NCI-H146 (cell line): ENCODE results near the gene CYP4F3.
"Not testable (repeated sequence)": the region's sequence is repeated elsewhere in the genome, so short reads cannot be mapped to it uniquely, and the experiment has no call there.

Experiments used
- DNase-seq: peaks from one replicate; lab custom pipeline; 2025; lab: John Stamatoyannopoulos, UW

The CYP4F3 gene

DNA sequence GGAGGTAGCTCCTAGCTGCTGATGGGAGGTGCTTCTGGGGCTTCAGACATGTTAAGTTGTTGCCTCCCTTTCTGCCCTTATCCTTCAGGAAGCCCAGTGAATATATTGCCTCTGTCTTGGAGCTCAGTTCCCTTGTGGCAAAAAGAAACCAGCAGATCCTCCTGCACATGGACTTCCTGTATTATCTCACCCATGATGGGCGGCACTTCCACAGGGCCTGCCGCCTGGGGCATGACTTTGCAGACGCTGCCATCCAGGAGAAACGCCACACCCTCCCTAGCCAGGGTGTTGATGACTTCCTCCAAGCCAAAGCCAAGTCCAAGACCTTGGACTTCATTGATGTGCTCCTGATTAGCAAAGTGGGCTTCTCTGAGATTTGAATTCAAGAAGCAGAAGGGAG is 26.2 kb downstream of the CYP4F3 start:
- no peak for DNase-seq

DNA sequence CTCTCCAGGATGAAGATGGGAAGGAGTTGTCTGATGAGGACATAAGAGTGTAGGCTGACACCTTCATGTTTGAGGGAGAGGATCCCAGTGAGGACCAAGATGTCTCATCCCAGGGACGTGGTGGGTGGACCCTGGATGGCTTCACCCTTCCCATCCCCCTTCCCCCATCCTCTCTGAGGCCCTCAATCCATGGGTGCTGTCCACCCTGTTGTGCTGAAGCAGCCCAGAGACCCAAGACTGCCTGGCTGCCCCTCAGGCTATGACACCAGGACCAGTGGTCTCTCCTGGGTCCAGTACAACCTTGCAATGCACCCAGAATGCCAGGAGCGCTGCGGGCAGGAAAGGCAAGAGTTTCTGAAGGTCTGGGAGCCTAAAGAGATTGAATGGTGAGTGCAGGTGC is 28.7 kb downstream of the CYP4F3 start:
- no peak for DNase-seq

DNA sequence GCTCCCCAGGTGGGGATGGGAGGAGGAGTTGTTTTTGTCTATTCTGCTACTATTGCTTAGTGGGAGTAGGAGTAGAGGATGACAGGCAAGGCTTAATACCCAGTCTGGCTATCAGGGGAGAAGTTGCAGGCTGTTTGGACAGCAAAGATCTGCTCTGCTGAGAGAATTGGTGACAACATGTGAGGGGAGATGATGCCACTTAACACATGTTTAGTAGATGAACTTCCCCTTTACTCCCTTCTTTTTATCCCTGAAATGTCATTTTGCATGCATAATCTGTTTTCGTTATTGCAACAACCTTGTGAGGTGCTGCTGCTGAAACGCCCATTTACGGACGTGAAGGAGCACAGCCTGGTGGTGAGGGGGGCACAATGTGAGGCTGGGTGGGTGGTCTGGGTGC is 29.2 kb downstream of the CYP4F3 start:
- no peak for DNase-seq

DNA sequence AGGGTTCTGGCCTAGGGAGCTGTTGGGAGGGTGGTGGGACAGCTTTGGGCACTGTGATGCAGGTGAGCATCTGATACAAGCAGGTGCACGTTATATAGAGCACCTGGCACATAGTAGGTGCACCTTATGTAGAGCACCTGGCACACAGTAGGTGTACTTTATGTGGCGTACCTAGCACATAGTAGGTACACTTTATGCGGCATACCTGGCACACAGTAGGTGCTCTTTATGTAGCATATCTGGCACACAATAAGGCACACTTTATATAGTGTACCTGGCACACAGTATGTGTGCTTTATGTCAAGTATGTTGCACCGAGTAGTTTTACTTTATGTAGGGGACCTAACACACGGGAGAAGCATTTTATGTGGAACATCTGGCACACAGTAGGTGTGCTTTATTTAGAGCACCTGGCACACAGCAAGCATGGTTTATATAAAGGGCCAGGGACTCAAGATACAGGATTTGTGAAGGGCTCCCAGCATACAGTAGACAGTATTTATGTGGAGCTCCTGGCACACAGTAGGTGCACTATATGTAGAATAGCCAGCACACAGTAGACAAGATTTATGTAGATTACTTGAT is 30.6 kb downstream of the CYP4F3 start:
- no peak for DNase-seq

DNA sequence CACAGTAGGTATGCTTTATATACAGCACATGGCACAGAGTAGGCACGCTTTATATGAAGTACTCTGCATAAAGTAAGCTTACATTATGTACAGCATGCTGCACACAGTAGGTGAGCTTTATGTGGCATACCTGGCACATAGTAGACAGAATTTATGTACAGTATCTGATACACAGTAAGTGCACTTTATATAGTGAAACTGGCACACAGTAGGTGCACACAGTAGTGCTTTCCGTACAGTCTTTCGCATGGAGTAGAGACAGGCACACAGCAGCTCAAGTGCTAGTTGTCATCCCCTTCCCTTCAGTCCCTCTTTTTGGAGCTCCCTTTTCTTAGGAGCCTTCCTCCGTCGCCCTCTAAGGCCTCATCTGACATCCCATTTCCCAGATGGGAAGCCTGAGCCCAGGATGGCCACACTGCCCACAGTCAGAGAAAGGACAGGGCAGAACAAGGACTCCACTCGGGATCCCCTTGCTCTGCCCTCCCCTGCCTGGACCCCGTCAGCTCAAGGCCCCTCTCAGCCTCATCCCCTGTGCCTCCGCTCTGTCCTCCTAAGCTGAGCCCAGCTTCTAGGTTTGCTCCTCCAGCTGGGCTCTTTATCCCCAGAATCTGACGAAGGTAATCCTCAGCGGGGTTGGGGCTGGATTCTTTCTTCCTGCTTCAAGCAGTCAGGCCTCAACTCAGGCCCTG is 31.3 kb downstream of the CYP4F3 start:
- DNase-seq: no peak

DNA sequence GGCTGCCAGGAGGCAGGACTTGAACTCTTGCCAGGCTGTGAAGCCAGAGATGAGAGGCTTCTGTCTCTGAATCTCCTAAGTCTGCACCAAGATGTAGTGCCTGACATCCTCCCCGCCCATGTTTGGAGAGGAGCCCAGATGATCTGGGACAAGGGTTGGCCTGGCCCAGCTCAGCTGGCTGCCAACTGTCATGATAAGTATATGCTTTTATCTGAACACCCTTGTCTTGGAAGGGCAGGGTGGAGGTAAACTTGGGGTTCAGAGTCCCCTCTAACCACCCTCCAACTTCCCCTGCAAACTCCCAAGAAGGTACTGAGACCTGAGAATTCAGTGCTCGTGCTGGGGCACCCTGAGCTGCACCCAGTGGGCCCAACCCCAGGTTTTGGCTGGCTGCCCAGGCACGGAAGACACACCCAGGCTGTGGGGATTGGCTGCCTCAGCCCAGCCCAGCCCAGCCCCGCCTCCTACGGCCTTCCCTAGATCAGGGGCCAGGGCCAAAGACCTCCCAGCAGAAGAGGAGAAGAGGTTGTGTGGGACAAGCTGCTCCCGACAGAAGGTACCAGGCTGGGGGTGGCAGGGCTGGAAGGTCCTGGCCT is 32.0 kb downstream of the CYP4F3 start, which contains the start of gene CYP4F12:
Gene CYP4F12, plus strand, starts transcription at position 508 of the 596 bp plus-strand sequence. CDS start 443 bp downstream, outside the sequence.
- no peak for DNase-seq

DNA sequence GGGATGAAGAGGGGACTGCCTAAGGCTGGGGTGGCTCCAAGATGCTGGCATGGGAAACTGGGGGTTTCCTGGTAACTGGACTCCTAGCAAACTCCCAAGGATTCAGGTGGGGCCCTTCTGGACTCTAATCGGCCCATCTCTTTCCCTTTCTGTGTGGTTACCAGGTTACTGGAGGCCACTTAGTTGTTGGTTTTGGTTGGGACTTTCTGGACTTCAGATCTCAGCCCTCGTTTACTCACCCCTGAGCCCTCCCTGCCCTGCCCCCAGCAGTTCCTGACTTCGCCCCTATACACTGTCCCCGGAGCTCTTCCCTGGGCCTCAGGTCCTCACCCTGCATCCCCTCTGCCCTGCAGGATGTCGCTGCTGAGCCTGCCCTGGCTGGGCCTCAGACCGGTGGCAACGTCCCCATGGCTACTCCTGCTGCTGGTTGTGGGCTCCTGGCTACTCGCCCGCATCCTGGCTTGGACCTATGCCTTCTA is 32.5 kb downstream of the CYP4F3 start:
- DNase-seq: no peak

DNA sequence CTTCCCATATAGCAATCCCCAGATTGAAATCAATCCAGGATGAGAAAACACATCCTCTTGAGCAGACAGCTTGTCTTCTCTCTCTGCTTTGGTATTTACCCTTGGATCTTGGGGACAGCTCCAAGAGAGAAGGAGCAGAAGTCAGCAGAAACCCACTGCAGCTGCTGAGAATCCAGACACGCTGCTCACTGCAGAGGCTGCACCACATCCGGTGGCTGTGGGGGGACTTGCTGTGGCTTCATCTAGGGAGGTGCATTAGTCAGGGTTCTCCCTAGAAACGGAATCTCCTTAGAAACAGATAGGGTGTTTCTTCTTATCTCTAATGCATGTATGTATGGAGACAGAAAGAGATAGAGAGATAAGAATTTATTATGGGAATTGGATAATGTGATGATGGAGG is 34.9 kb downstream of the CYP4F3 start:
- no peak for DNase-seq

DNA sequence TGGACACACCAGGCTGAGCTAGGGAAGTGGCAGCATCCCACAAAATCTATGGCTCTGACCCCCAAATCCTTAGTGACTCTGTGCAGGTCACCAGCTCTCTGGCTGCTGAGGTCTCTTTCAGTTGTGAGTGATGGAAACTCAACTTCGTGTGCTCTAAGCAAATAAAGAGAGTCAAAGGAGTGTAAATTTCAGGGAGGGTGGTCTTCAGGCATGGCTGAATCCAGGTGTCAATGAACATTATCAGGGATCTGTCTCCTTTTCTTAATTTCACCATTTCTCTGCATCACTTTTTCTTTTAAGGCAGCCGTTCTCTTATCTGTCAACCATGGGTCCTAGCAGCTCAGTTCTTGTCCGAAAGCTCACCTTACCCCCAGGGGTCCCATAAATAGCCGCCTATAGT is 38.4 kb downstream of the CYP4F3 start:
- no peak for DNase-seq

DNA sequence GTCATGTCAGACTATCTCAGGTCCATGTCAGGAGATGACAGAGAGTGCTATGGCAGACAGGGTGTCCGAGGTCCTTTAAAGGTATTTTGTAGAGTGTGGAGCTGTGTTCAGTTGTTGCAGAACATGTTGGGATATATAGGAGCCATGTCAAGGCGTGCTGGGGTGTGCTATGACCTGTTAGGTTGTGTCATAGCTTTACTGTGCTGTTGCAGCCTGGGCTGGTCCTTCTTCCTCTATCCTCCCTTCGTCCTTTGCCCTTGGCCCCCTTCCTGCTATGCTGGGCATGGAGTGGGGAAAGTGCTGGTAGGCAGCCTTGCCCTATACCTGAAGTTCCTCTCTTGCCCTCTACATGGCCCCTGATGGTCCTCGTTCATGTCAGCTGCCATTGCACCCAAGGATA is 39.2 kb downstream of the CYP4F3 start:
- not testable (repeated sequence) for DNase-seq

DNA sequence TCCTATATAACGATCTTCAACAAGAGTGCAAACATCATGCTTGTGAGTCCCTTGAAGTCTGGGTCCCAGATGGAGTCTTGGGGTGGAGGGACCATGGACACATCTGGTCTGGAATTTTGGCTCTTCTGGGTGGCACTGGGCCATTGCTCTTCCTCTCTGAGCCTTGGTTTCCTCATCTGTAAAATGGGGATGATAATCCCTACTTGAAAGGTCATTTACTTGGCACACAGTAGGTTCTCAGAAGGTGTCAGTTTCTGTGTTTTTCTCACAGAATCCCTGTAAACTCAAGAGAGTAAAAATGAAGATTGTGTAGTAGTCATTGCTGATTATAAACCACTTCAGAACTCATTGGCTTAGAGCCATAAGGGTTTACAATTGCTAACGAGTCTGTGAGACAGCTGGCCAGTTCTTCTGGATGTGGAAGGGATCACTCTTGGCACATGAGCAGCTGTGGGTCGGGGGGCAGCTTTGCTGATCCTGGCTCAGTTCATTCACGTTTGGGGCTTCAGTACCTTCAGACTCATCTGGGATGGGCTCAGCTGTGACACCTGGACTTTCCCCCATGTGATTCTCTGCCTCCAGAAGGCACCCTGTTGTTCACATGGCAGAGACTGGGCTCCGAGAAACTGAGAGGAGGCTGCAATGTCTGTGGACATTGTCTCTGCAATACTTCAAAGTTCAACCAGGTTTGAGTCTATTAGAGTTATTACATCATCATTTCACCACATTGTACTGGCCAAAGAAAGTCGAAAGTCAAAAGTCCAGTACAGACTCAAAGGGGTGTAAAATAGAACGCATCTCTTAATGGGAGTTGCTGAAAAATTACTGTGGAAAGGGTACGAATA is 40.0 kb downstream of the CYP4F3 start:
- no peak for DNase-seq

DNA sequence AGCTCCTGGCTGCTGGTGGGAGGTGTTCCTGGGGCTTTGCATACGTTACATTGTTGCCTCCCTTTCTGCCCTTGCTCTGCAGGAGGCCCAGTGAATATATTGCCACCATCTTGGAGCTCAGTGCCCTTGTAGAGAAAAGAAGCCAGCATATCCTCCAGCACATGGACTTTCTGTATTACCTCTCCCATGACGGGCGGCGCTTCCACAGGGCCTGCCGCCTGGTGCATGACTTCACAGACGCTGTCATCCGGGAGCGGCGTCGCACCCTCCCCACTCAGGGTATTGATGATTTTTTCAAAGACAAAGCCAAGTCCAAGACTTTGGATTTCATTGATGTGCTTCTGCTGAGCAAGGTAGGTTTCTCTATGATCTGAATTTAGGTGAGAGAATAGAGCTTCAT is 42.7 kb downstream of the CYP4F3 start:
- no peak for DNase-seq

DNA sequence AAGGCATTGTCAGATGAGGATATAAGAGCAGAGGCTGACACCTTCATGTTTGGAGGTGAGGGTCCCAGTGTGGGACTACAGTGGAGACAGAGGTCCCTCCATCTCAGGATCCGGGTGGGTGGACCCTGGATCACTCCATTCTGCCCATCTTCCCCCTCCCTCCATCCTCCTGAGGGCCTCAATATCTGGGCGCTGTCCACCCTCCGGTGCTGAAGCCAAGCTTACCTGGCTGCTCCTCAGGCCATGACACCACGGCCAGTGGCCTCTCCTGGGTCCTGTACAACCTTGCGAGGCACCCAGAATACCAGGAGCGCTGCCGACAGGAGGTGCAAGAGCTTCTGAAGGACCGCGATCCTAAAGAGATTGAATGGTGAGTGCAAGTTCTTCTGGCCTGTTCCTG is 44.1 kb downstream of the CYP4F3 start:
- no peak for DNase-seq

DNA sequence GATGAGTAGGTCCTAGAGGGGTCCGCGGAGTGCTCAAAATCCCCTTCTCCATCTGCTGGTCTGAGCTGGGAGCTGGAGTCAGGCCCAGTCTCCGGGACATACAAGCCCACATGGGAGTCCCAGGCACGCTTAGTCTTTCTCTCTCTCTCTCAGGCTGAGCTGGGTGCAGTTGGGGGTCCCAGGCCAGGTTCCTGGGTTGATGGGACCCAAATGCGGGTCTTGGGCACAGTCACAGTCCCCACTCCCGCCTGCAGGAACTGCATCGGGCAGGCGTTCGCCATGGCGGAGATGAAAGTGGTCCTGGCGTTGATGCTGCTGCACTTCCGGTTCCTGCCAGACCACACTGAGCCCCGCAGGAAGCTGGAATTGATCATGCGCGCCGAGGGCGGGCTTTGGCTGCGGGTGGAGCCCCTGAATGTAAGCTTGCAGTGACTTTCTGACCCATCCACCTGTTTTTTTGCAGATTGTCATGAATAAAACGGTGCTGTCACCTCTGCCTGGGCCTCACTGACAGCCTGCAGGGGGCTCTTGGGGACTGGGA is 56.0 kb downstream of the CYP4F3 start:
- no peak for DNase-seq

DNA sequence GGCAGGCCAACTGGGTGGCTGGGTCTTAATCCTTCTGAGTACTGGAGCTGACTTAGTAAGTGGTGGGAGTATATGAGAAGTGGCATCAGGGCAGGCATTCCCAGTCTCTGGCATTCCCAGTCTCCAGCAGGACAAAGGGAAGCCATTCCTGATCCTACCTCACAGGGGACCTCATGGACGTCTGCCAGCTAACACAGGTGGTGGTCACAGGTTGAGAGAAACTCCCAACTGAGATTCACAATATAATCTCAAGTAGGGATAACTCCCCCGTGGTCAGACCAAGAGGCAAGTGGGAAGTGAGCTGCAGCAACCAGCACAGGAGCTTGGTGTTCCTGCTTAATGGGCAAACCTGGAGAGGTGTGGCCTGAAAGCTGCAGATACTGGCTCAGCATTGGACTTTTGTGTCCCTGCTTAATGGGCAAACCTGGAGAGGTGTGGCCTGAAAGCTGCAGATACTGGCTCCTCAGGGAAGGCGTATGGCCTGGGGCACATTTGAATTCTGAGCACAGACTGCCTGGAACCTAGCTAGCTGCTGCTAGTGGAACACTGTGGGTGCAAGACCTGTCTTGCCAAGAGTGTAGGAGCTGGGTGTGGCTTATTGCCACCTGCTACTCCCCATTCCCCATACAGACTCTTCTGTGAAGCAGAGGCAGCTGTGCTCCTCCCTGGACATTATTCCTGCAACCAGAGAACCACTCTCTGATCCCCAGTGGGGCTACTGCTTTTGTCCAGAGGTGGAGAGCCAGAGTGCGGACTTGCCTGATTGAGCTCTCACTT is 61.2 kb downstream of the CYP4F3 start:
- no peak for DNase-seq

DNA sequence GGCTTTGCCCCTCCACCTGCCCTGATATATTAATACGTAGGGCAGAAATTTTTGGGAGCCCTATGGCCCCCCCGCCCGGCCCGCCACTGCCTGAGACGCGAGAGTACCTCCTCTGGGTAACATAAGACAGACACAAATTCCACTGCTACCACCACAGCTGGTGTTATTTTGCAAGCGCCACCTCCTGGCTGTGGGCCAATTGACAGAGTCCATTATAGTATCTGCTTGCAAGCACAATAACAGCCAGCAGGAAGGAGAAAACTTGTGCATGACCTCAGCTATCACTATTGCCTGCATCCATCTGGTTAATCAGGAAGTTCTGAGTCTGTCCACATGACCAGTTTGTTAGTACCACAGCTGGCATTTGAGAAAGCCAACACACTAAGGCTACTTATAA is 61.8 kb downstream of the CYP4F3 start:
- DNase-seq: peak; percentile 24
